Neural progenitor cell (in vitro differentiated cells): ENCODE measurements around the gene KRTAP5-9.

ENCODE experiments used
- EZH2 ChIP-seq: fragments of 200-600 bp; sonication (generic); IDR thresholded peaks from 2 replicates; pipeline ENCODE4 v1.6.1; 2017; ENCODE audit warnings: antibody characterized with exemption, mild to moderate bottlenecking, moderate library complexity
- EZH2phosphoT487 ChIP-seq: fragments of 200-600 bp; sonication (generic); IDR thresholded peaks from 2 replicates; pipeline ENCODE4 v1.6.1; 2017; ENCODE audit warnings: antibody characterized with exemption
- TF ChIP-seq, protein P1 (sequence below): fragments of 200-600 bp; sonication (generic); IDR thresholded peaks from 2 replicates; pipeline ENCODE4 v1.5.1; 2017; ENCODE audit warnings: antibody characterized with exemption, mild to moderate bottlenecking

- TF ChIP-seq, protein P1, sequence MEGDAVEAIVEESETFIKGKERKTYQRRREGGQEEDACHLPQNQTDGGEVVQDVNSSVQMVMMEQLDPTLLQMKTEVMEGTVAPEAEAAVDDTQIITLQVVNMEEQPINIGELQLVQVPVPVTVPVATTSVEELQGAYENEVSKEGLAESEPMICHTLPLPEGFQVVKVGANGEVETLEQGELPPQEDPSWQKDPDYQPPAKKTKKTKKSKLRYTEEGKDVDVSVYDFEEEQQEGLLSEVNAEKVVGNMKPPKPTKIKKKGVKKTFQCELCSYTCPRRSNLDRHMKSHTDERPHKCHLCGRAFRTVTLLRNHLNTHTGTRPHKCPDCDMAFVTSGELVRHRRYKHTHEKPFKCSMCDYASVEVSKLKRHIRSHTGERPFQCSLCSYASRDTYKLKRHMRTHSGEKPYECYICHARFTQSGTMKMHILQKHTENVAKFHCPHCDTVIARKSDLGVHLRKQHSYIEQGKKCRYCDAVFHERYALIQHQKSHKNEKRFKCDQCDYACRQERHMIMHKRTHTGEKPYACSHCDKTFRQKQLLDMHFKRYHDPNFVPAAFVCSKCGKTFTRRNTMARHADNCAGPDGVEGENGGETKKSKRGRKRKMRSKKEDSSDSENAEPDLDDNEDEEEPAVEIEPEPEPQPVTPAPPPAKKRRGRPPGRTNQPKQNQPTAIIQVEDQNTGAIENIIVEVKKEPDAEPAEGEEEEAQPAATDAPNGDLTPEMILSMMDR = no peak
- no peak for TF ChIP-seq EZH2
- TF ChIP-seq EZH2phosphoT487 = no peak
Measured at GRCh38 chr11:71575723-71576424, 27.7 kb downstream of the KRTAP5-9 start.
